ENCODE measurements around the gene MYO1B.

DNA sequence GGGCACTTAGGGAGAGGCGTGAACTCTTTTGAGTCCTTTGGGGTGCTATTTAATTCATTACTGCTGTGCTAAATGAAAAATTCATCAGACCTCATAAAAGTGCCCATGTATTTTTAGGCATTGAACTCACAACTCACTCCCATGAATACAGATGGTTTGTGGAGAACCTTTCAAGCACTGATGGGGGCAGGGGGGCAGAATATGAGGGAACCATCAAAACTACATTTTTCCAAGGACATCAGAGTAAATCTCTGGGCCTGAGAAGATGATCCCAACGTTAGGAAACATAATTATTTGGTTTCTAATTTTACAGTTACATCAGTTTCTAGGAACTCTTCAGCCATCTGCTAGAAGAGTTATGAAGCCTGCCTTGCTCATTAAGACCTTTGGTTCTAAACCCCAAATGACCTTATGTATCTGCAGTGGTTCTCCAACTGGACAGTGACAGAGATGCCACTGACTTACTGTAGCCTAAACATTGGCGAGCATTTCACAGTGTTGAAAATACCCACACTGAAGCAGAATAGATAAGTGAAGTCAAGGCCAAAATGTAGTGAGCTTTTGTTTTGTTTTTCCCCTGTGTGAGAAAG is 90.8 kb downstream of the MYO1B start:
- TF ChIP-seq, protein P1, sequence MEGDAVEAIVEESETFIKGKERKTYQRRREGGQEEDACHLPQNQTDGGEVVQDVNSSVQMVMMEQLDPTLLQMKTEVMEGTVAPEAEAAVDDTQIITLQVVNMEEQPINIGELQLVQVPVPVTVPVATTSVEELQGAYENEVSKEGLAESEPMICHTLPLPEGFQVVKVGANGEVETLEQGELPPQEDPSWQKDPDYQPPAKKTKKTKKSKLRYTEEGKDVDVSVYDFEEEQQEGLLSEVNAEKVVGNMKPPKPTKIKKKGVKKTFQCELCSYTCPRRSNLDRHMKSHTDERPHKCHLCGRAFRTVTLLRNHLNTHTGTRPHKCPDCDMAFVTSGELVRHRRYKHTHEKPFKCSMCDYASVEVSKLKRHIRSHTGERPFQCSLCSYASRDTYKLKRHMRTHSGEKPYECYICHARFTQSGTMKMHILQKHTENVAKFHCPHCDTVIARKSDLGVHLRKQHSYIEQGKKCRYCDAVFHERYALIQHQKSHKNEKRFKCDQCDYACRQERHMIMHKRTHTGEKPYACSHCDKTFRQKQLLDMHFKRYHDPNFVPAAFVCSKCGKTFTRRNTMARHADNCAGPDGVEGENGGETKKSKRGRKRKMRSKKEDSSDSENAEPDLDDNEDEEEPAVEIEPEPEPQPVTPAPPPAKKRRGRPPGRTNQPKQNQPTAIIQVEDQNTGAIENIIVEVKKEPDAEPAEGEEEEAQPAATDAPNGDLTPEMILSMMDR (conservative IDR thresholded peaks at IDR 0.05; ENCODE audit: low read length) = no peak
- TF ChIP-seq EZH2phosphoT487 (IDR thresholded peaks at IDR 0.05; ENCODE audit: borderline replicate concordance) = no peak

Data from Loucy (cell line).